SK-N-SH treated with all-trans-retinoic acid at 6 μM for 48 hours (cell line): ENCODE data around the gene BHMT.
"Not testable (repeated sequence)": the region's sequence is repeated elsewhere in the genome, so short reads cannot be mapped to it uniquely, and the experiment has no call there.

ENCODE experiments used
- ATAC-seq: fragments of 200-7000 bp; cut with Tn5 transposase; 3 replicates; pipeline ENCODE4 v1.9.1; 2020; ENCODE audit warnings: mild to moderate bottlenecking, moderate library complexity
- CSDC2 ChIP-seq: fragments of 250-450 bp; sonication (Bioruptor Pico); IDR thresholded peaks from 2 replicates; pipeline ENCODE4 v1.5.0; 2020; ENCODE audit warnings: mild to moderate bottlenecking, moderate library complexity
- ESRRG ChIP-seq: fragments of 250-450 bp; sonication (Bioruptor Pico); IDR thresholded peaks from 2 replicates; pipeline ENCODE4 v1.6.1; 2021; ENCODE audit warnings: mild to moderate bottlenecking
- GLIS3 ChIP-seq: fragments of 250-450 bp; sonication (Bioruptor Pico); IDR thresholded peaks from 2 replicates; pipeline ENCODE4 v1.5.0; 2020; ENCODE audit warnings: mild to moderate bottlenecking, moderate library complexity
- ISL1 ChIP-seq: fragments of 250-450 bp; sonication (Bioruptor Pico); IDR thresholded peaks from 2 replicates; pipeline ENCODE4 v2.1.2; 2022; ENCODE audit warnings: mild to moderate bottlenecking, moderate library complexity
- OSR1 ChIP-seq: fragments of 250-450 bp; sonication (Bioruptor Pico); IDR thresholded peaks from 2 replicates; pipeline ENCODE4 v1.8.0; 2022; ENCODE audit warnings: moderate library complexity, mild to moderate bottlenecking, inconsistent platforms
- RARB ChIP-seq: fragments of 250-450 bp; sonication (Bioruptor Pico); IDR thresholded peaks from 2 replicates; pipeline ENCODE4 v1.8.0; 2021; ENCODE audit warnings: mild to moderate bottlenecking, moderate library complexity
- TCF4 ChIP-seq: fragments of 250-450 bp; sonication (Bioruptor Pico); IDR thresholded peaks from 2 replicates; pipeline ENCODE4 v1.8.0; 2021; ENCODE audit warnings: mild to moderate bottlenecking, moderate library complexity, borderline replicate concordance
- TOX ChIP-seq: fragments of 250-450 bp; sonication (Bioruptor Pico); IDR thresholded peaks from 2 replicates; pipeline ENCODE4 v1.8.0; 2021; ENCODE audit warnings: mild to moderate bottlenecking, moderate library complexity, borderline replicate concordance
- ZC3H10 ChIP-seq: fragments of 250-450 bp; sonication (Bioruptor Pico); IDR thresholded peaks from 2 replicates; pipeline ENCODE4 v1.5.1; 2021; ENCODE audit warnings: mild to moderate bottlenecking, moderate library complexity
- ZFP3 ChIP-seq: fragments of 250-450 bp; sonication (Bioruptor Pico); IDR thresholded peaks from 2 replicates; pipeline ENCODE4 v1.5.0; 2020; ENCODE audit warnings: mild to moderate bottlenecking, moderate library complexity
- ZNF565 ChIP-seq: fragments of 450-650 bp; formaldehyde crosslinking; conservative IDR thresholded peaks from 2 replicates; pipeline ENCODE4 v1.5.0; 2020; ENCODE audit warnings: low read depth, mild to moderate bottlenecking, moderate library complexity
- ZNF70 ChIP-seq: fragments of 450-650 bp; formaldehyde crosslinking; IDR thresholded peaks from 2 replicates; pipeline ENCODE4 v1.5.0; 2020; ENCODE audit warnings: mild to moderate bottlenecking, moderate library complexity
- TF ChIP-seq, protein P1 (sequence below): fragments of 250-450 bp; sonication (Bioruptor Pico); IDR thresholded peaks from 2 replicates; pipeline ENCODE4 v1.5.1; 2021; ENCODE audit warnings: mild to moderate bottlenecking, moderate library complexity
- TF ChIP-seq, protein P2 (sequence below): fragments of 250-450 bp; sonication (Bioruptor Pico); IDR thresholded peaks from 2 replicates; pipeline ENCODE4 v1.5.1; 2020; ENCODE audit warnings: low read depth, mild to moderate bottlenecking, moderate library complexity
- TF ChIP-seq, protein P3 (sequence below): fragments of 250-450 bp; sonication (Bioruptor Pico); IDR thresholded peaks from 2 replicates; pipeline ENCODE4 v1.8.0; 2020; ENCODE audit warnings: mild to moderate bottlenecking, moderate library complexity, borderline replicate concordance
- TF ChIP-seq, protein P4 (sequence below): fragments of 250-450 bp; sonication (Bioruptor Pico); IDR thresholded peaks from 2 replicates; pipeline ENCODE4 v1.8.0; 2021; ENCODE audit warnings: low read depth, mild to moderate bottlenecking, moderate library complexity, borderline replicate concordance

The BHMT gene

DNA sequence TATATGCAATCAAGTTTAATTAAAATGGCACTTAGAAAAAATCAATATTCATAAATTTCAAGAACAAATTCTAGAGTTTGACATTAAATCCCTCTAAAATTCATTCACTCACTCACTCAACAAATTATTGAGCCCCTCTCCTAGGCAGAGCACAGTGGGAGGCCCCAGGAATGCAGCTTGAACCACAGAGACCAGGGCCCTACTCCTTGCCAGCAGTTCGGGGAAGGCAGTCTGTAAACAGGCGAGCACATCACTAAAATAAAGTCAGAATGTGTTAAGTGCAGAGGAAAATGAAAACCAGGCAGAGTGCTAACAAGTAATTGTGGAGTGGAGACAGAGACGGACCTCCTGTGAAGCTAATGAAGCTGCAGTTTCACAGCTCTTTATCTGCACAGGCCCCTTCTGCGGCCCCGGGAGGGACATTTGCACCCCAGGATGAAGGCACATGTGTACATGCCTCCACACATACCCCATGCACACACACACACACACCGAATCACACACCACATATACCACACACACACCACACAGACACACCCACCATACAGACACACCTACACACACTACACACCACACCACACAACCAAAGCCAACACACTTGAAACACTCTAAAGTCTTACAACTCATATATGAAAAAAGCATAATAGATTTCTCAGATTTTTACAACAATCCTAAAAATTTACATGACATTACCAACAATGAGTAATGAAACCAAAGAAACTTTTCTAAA is 40.5 kb downstream of the BHMT start:
- ATAC-seq = no peak
- TF ChIP-seq OSR1 (CRISPR knock-in tag) (no peak), ISL1 (CRISPR knock-in tag) (no peak), CSDC2 (CRISPR knock-in tag) (no peak), ZC3H10 (CRISPR knock-in tag) (no peak)
- TF ChIP-seq, protein P1, sequence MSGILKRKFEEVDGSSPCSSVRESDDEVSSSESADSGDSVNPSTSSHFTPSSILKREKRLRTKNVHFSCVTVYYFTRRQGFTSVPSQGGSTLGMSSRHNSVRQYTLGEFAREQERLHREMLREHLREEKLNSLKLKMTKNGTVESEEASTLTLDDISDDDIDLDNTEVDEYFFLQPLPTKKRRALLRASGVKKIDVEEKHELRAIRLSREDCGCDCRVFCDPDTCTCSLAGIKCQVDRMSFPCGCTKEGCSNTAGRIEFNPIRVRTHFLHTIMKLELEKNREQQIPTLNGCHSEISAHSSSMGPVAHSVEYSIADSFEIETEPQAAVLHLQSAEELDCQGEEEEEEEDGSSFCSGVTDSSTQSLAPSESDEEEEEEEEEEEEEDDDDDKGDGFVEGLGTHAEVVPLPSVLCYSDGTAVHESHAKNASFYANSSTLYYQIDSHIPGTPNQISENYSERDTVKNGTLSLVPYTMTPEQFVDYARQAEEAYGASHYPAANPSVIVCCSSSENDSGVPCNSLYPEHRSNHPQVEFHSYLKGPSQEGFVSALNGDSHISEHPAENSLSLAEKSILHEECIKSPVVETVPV (CRISPR knock-in tag) = no peak

DNA sequence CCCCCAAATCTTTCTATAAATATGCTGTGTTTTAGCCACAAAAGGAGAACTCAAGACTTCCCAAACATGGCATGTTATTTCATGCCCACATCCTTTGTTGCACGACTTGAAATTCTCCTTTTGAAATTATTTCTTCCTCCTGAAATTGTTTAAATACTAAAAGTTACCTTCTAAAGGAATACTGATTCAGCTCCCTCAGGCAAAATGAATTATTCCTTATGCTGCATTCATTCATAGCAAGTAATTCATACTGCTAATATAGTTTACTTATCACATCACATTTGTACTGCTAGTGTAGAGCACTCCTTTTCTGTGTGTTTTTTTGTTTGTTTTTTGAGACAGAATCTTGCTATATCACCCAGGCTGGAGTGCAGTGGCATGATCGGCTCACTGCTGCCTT is 45.7 kb downstream of the BHMT start:
- ATAC-seq = no peak
- no peak for TF ChIP-seq ISL1 (CRISPR knock-in tag)
- no peak for TF ChIP-seq ZC3H10 (CRISPR knock-in tag)
- TF ChIP-seq RARB (CRISPR knock-in tag) = no peak
- no peak for TF ChIP-seq OSR1 (CRISPR knock-in tag)
- no peak for TF ChIP-seq ZNF565 (CRISPR knock-in tag)
- TF ChIP-seq ZFP3 (CRISPR knock-in tag) = no peak
- TF ChIP-seq, protein P2, sequence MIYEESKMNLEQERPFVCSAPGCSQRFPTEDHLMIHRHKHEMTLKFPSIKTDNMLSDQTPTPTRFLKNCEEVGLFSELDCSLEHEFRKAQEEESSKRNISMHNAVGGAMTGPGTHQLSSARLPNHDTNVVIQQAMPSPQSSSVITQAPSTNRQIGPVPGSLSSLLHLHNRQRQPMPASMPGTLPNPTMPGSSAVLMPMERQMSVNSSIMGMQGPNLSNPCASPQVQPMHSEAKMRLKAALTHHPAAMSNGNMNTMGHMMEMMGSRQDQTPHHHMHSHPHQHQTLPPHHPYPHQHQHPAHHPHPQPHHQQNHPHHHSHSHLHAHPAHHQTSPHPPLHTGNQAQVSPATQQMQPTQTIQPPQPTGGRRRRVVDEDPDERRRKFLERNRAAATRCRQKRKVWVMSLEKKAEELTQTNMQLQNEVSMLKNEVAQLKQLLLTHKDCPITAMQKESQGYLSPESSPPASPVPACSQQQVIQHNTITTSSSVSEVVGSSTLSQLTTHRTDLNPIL (CRISPR knock-in tag) = no peak
- TF ChIP-seq ZNF70 (CRISPR knock-in tag) = no peak
- TF ChIP-seq GLIS3 = no peak
- no peak for TF ChIP-seq CSDC2 (CRISPR knock-in tag)
- no peak for TF ChIP-seq TCF4 (CRISPR knock-in tag)
- TF ChIP-seq, protein P1 (CRISPR knock-in tag) = no peak
- TF ChIP-seq, protein P3, sequence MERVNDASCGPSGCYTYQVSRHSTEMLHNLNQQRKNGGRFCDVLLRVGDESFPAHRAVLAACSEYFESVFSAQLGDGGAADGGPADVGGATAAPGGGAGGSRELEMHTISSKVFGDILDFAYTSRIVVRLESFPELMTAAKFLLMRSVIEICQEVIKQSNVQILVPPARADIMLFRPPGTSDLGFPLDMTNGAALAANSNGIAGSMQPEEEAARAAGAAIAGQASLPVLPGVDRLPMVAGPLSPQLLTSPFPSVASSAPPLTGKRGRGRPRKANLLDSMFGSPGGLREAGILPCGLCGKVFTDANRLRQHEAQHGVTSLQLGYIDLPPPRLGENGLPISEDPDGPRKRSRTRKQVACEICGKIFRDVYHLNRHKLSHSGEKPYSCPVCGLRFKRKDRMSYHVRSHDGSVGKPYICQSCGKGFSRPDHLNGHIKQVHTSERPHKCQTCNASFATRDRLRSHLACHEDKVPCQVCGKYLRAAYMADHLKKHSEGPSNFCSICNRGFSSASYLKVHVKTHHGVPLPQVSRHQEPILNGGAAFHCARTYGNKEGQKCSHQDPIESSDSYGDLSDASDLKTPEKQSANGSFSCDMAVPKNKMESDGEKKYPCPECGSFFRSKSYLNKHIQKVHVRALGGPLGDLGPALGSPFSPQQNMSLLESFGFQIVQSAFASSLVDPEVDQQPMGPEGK = no peak
- no peak for TF ChIP-seq TOX
- TF ChIP-seq ESRRG = no peak
- TF ChIP-seq, protein P4, sequence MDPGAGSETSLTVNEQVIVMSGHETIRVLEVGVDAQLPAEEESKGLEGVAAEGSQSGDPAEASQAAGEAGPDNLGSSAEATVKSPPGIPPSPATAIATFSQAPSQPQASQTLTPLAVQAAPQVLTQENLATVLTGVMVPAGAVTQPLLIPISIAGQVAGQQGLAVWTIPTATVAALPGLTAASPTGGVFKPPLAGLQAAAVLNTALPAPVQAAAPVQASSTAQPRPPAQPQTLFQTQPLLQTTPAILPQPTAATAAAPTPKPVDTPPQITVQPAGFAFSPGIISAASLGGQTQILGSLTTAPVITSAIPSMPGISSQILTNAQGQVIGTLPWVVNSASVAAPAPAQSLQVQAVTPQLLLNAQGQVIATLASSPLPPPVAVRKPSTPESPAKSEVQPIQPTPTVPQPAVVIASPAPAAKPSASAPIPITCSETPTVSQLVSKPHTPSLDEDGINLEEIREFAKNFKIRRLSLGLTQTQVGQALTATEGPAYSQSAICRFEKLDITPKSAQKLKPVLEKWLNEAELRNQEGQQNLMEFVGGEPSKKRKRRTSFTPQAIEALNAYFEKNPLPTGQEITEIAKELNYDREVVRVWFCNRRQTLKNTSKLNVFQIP (CRISPR knock-in tag) = no peak

DNA sequence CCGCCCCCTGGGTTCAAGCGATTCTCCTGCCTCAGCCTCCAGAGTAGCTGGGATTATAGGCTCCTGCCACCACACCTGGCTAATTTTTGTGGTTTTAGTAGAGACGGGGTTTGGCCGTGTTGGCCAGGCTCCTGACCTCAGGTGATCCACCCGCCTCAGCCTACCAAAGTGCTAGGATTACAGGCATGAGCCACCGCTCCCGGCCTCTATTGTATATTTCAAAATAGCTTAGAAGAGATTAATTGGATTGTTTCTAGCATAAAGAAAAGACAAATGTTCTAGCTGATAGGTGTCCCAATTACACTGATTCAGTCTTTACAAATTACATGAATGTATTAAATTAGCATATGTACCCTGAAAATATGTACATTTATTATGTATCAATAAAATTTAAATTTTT is 50.0 kb downstream of the BHMT start:
- ATAC-seq = not testable (repeated sequence)

DNA sequence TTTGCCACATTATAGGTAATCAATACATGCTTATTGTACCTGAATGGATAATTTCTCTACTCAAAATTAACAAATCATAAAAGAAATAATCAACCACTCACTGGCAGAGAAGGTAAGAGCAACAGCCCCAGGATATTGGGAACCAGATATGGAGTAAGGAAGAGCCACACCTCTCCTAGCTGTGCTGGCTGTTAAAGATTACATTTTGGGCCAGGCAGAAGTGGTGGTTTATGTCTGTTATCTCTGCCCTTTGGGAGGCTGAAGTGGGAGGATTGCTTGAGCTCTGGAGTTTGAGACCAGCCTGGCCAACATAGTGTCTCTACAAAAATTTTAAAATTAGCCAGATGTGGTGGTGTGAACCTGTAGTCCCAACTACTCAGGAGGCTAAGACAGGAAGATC is 56.4 kb downstream of the BHMT start:
- ATAC-seq = no peak
- TF ChIP-seq CSDC2 (CRISPR knock-in tag) = no peak
- no peak for TF ChIP-seq ISL1 (CRISPR knock-in tag)
- TF ChIP-seq OSR1 (CRISPR knock-in tag) = no peak
- TF ChIP-seq ZNF70 (CRISPR knock-in tag) = no peak
- TF ChIP-seq, protein P4 (CRISPR knock-in tag) = no peak
- TF ChIP-seq, protein P1 (CRISPR knock-in tag) = no peak
- TF ChIP-seq ZC3H10 (CRISPR knock-in tag) = no peak
- TF ChIP-seq, protein P3 = no peak
- no peak for TF ChIP-seq ZNF565 (CRISPR knock-in tag)
